Cerebellar cortex (tissue), 1 donor: Measurements from ENCODE around the gene MARK2.
"Not testable (repeated sequence)": the region's sequence is repeated elsewhere in the genome, so short reads cannot be mapped to it uniquely, and the experiment has no call there.

ENCODE experiments used
- DNase-seq: peaks from one replicate; pipeline ENCODE4 v3.0.0-alpha.2; 2015; ENCODE audit warnings: low spot score

MARK2 gene

GRCh38 chr11:63854696-63855095, 15.8 kb downstream of the MARK2 start:
- no peak for DNase-seq

GRCh38 chr11:63855975-63856374, 17.1 kb downstream of the MARK2 start:
- no peak for DNase-seq

GRCh38 chr11:63858628-63859550, 20.0 kb downstream of the MARK2 start:
- DNase-seq = no peak

GRCh38 chr11:63862923-63863322, 24.0 kb downstream of the MARK2 start:
- DNase-seq = no peak

- DNase-seq = not testable (repeated sequence)
These were observed 24.7 kb downstream of the MARK2 start for GRCh38 chr11:63863620-63864019.

GRCh38 chr11:63866211-63866610, 27.3 kb downstream of the MARK2 start:
- no peak for DNase-seq

GRCh38 chr11:63867511-63867910, 28.6 kb downstream of the MARK2 start:
- no peak for DNase-seq

- DNase-seq = no peak
These were observed 29.6 kb downstream of the MARK2 start for GRCh38 chr11:63868399-63869064.

GRCh38 chr11:63869171-63869591, 30.3 kb downstream of the MARK2 start:
- no peak for DNase-seq

- no peak for DNase-seq
These were observed 30.8 kb downstream of the MARK2 start for GRCh38 chr11:63869683-63870082.

GRCh38 chr11:63870351-63871140, 31.6 kb downstream of the MARK2 start:
- DNase-seq = no peak

- peak; percentile 92 for DNase-seq
These were observed 33.3 kb downstream of the MARK2 start for GRCh38 chr11:63871962-63872799.

- DNase-seq = no peak
These were observed 33.9 kb downstream of the MARK2 start for GRCh38 chr11:63872800-63873197.

- no peak for DNase-seq
These were observed 34.4 kb downstream of the MARK2 start for GRCh38 chr11:63873311-63873710.

- DNase-seq = no peak
These were observed 35.6 kb downstream of the MARK2 start for GRCh38 chr11:63874511-63874910.

GRCh38 chr11:63875506-63876065, 36.7 kb downstream of the MARK2 start:
- no peak for DNase-seq

GRCh38 chr11:63876616-63877015, 37.7 kb downstream of the MARK2 start:
- no peak for DNase-seq

GRCh38 chr11:63877658-63878241, 38.8 kb downstream of the MARK2 start:
- DNase-seq = no peak

- no peak for DNase-seq
These were observed 40.9 kb downstream of the MARK2 start for GRCh38 chr11:63879598-63880402.

GRCh38 chr11:63880403-63880790, 41.5 kb downstream of the MARK2 start:
- no peak for DNase-seq
